B cell (primary cell): ENCODE measurements around the gene SNTG2. TPM values are rescaled to one million over a fixed set of nuclear protein-coding genes. Genes with fewer than 3 reads are reported as not detected.
"Not testable (repeated sequence)": the region's sequence is repeated elsewhere in the genome, so short reads cannot be mapped to it uniquely, and the experiment has no call there.

Experiments used
- ATAC-seq: fragments of 200-7000 bp; cut with Tn5 transposase; one replicate; pipeline ENCODE4 v1.10.0; 2021; ENCODE audit warnings: low read depth, mild to moderate bottlenecking, moderate number of reproducible peaks, moderate library complexity
- CTCF ChIA-PET: fragments of 350-600 bp; sonication (Branson Sonifier 250); formaldehyde crosslinking; loops from one replicate; lab custom pipeline; 2021; ENCODE audit warnings: antibody characterized with exemption, inconsistent platforms; lab: Charles Lee
- POLR2A ChIA-PET: fragments of 350-600 bp; sonication (Branson Sonifier 250); formaldehyde crosslinking; loops from one replicate; lab custom pipeline; 2021; ENCODE audit warnings: antibody characterized with exemption; lab: Charles Lee
- DNase-seq: peaks from one replicate; pipeline ENCODE4 v3.0.0; 2013
- H2AFZ ChIP-seq: 2 replicates; pipeline ENCODE4 v1.6.1; 2012; ENCODE audit warnings: mild to moderate bottlenecking, low read depth, low read length; ENCODE audit not compliant: insufficient read depth, poor library complexity, severe bottlenecking
- H3K27ac ChIP-seq, 2 donors: 1 replicate in 1 of 2; 2 replicates in 1 of 2; pipeline ENCODE4 v1.5.1; 2012 to 2013; ENCODE audit warnings: low read length in 2 of 2, mild to moderate bottlenecking in 2 of 2, moderate library complexity in 1 of 2
- H3K27me3 ChIP-seq, 4 experiments: fragments of 200-600 bp in 1 of 4; sonication (generic) in 1 of 4; replicated peaks in 1 of 4; 1 replicate in 2 of 4; 2 replicates in 2 of 4; pipeline versions ENCODE4 v1.6.1 to v1.7.0; 2013 to 2016; ENCODE audit warnings: low read length in 3 of 4, mild to moderate bottlenecking in 2 of 4, mixed read lengths in 1 of 4, moderate library complexity in 1 of 4; ENCODE audit not compliant: insufficient read depth in 4 of 4, control insufficient read depth in 3 of 4; ENCODE audit errors: control extremely low read depth in 1 of 4
- H3K36me3 ChIP-seq, 2 experiments: replicated peaks in 1 of 2; 1 replicate in 1 of 2; 2 replicates in 1 of 2; pipeline versions ENCODE4 v1.6.1 to v1.7.1; 2013; ENCODE audit warnings: low read length in 1 of 2; ENCODE audit not compliant: insufficient read depth in 2 of 2, control insufficient read depth in 1 of 2; ENCODE audit errors: control extremely low read depth in 1 of 2, extremely low read depth in 1 of 2
- H3K4me1 ChIP-seq, 2 donors: fragments of 200-600 bp in 1 of 2; sonication (generic) in 1 of 2; 1 replicate in 1 of 2; 2 replicates in 1 of 2; pipeline versions ENCODE4 v1.5.1 to v1.6.1; 2013 to 2017; ENCODE audit warnings: low read length in 2 of 2; ENCODE audit not compliant: control insufficient read depth in 2 of 2, insufficient read depth in 2 of 2
- H3K4me2 ChIP-seq: replicated peaks from 2 replicates; pipeline ENCODE3; 2012; ENCODE audit warnings: mild to moderate bottlenecking, low read depth, low read length; ENCODE audit not compliant: poor library complexity, severe bottlenecking
- H3K4me3 ChIP-seq, 5 experiments: fragments of 200-600 bp in 1 of 5; sonication (generic) in 1 of 5; 1 replicate in 3 of 5; 2 replicates in 2 of 5; pipeline versions ENCODE4 v1.5.1 to v1.7.0; 2011 to 2016; ENCODE audit warnings: low read length in 4 of 5, mild to moderate bottlenecking in 4 of 5, low read depth in 2 of 5, control low read depth in 1 of 5, moderate library complexity in 1 of 5; ENCODE audit not compliant: insufficient read depth in 1 of 5; ENCODE audit errors: control extremely low read depth in 1 of 5, extremely low read depth in 1 of 5
- H3K79me2 ChIP-seq: fragments of 200-600 bp; sonication (generic); one replicate; pipeline ENCODE4 v1.6.0; 2016; ENCODE audit warnings: low read length; ENCODE audit not compliant: control insufficient read depth, insufficient read depth
- H3K9ac ChIP-seq: fragments of 200-600 bp; sonication (generic); 2 replicates; pipeline ENCODE4 v1.6.1; 2017; ENCODE audit warnings: mild to moderate bottlenecking, low read length, moderate library complexity
- H3K9me3 ChIP-seq, 3 donors: one replicate each; pipeline versions ENCODE4 v1.6.1 to v1.7.1; 2013; ENCODE audit warnings: low read length in 2 of 3; ENCODE audit not compliant: control insufficient read depth in 2 of 3, insufficient read depth in 1 of 3; ENCODE audit errors: control extremely low read depth in 1 of 3
- H4K20me1 ChIP-seq: 2 replicates; pipeline ENCODE4 v1.6.0; 2012; ENCODE audit warnings: mild to moderate bottlenecking, low read length; ENCODE audit not compliant: insufficient read depth, control insufficient read depth, poor library complexity, severe bottlenecking
- H3K27ac Mint-ChIP-seq: one replicate; pipeline ENCODE4 v1.8.0; 2021; ENCODE audit warnings: mixed read lengths
- H3K27me3 Mint-ChIP-seq: one replicate; pipeline ENCODE4 v1.8.0; 2021; ENCODE audit warnings: mixed read lengths
- H3K4me1 Mint-ChIP-seq: one replicate; pipeline ENCODE4 v1.8.0; 2021; ENCODE audit warnings: mixed read lengths
- H3K4me3 Mint-ChIP-seq: one replicate; pipeline ENCODE4 v1.8.0; 2021; ENCODE audit warnings: mixed read lengths
- H3K9me3 Mint-ChIP-seq: one replicate; pipeline ENCODE4 v1.8.0; 2022; ENCODE audit warnings: mixed read lengths; ENCODE audit not compliant: insufficient read depth
- CTCF ChIP-seq: fragments of 200-600 bp; IDR thresholded peaks from one replicate; pipeline ENCODE4 v1.8.0; 2022; ENCODE audit warnings: antibody characterized with exemption, mild to moderate bottlenecking
- EZH2 ChIP-seq: IDR thresholded peaks from 2 replicates; pipeline ENCODE4 v1.6.1; 2012; ENCODE audit warnings: borderline replicate concordance, low read depth, mild to moderate bottlenecking, moderate library complexity, low read length; ENCODE audit not compliant: insufficient read depth, poor library complexity, severe bottlenecking
- WGBS: methylation state at CpG from one replicate; pipeline ENCODE4 v1.1.5; 2013; ENCODE audit warnings: missing lambda C conversion rate; ENCODE audit not compliant: insufficient coverage; 5-methylcytosine and 5-hydroxymethylcytosine counted together
- intact Hi-C: fragments of 100-400 bp; cut with micrococcal nuclease; formaldehyde crosslinking; loops from one replicate; pipeline ENCODE4 v1.10.0; 2022
- polyA plus RNA-seq: library from polyadenylated mRNA; depleted of rRNA; stranded (reverse); fragments of >200 nt; gene quantifications from 2 replicates; pipeline ENCODE4 v1.2.3, GENCODE V29; 2012
- total RNA-seq, 2 donors: library from RNA; stranded (reverse); fragments of 120-200 nt in 1 of 2; gene quantifications; 1 replicate in 1 of 2; 2 replicates in 1 of 2; pipeline versions ENCODE4 v1.2.3 to v1.2.4, GENCODE V29; 2013 to 2022

The SNTG2 gene
- total and polyA plus RNA-seq, 2 donors (not counting 1 experiment from before 2014, with no cell fraction given): 2.1 to 2.4 TPM

GRCh38 chr2:1226766-1227165 lies 276.1 kb downstream of the SNTG2 start:
- no peak for ATAC-seq
- CTCF ChIA-PET: no interaction called here
- no peaks in the 10 kb centered on the region for H3K36me3 ChIP-seq
- intact Hi-C loops: no loop called here
- no peak overlapping the region for H3K27ac Mint-ChIP-seq
- no peak overlapping the region for H3K4me3 Mint-ChIP-seq
- WGBS: no CpG with 5 or more reads among the region's 3 CpGs
- POLR2A ChIA-PET: no interaction called here
- peaks cover 2% of the 10 kb centered on the region for H3K4me1 Mint-ChIP-seq
- H3K4me3 ChIP-seq: no peak overlapping the region
- no peaks in the 10 kb centered on the region for H3K9me3 Mint-ChIP-seq
- no peaks in the 10 kb centered on the region for H3K79me2 ChIP-seq
- no peak overlapping the region for H3K9ac ChIP-seq
- H4K20me1 ChIP-seq: no peaks in the 10 kb centered on the region
- no peaks in the 10 kb centered on the region for H3K27me3 ChIP-seq
- H3K9me3 ChIP-seq: peaks cover 0 to 3% (median 0%) of the 10 kb centered on the region in 3 donors
- no peak overlapping the region for H3K4me2 ChIP-seq
- no peak overlapping the region for H3K27ac ChIP-seq
- H3K27me3 Mint-ChIP-seq: no peaks in the 10 kb centered on the region
- no peak overlapping the region for H2AFZ ChIP-seq
- DNase-seq: no peak
- no peaks in the 10 kb centered on the region for H3K4me1 ChIP-seq
- TF ChIP-seq EZH2: no peak
- no peak for TF ChIP-seq CTCF

GRCh38 chr2:1227274-1227900 lies 276.7 kb downstream of the SNTG2 start:
- Histone ChIP-seq H3K4me2 (no peak overlapping the region), H3K9me3 (peaks cover 0 to 3% (median 0%) of the 10 kb centered on the region in 3 donors), H3K79me2 (no peaks in the 10 kb centered on the region), H3K4me3 (no peak overlapping the region), H3K36me3 (no peaks in the 10 kb centered on the region), H3K27ac (no peak overlapping the region), H2AFZ (no peak overlapping the region), H4K20me1 (no peaks in the 10 kb centered on the region), H3K9ac (no peak overlapping the region), H3K4me1 (no peaks in the 10 kb centered on the region), H3K27me3 (no peaks in the 10 kb centered on the region)
- H3K27me3 Mint-ChIP-seq: no peaks in the 10 kb centered on the region
- WGBS: 93% methylated on average over 11 of the region's 19 CpGs
- no peaks in the 10 kb centered on the region for H3K9me3 Mint-ChIP-seq
- intact Hi-C loops: no loop called here
- TF ChIP-seq CTCF (no peak), EZH2 (no peak)
- no peak for DNase-seq
- H3K27ac Mint-ChIP-seq: no peak overlapping the region
- peaks cover 2% of the 10 kb centered on the region for H3K4me1 Mint-ChIP-seq
- H3K4me3 Mint-ChIP-seq: no peak overlapping the region
- POLR2A ChIA-PET: no interaction called here
- no peak for ATAC-seq
- CTCF ChIA-PET: no interaction called here

GRCh38 chr2:1229596-1229995 lies 278.9 kb downstream of the SNTG2 start:
- POLR2A ChIA-PET, CTCF ChIA-PET: not testable (repeated sequence)
- WGBS: 92% methylated on average over 15 of the region's 30 CpGs

More at GRCh38 chr2:1229596-1229995, 278.9 kb downstream of the SNTG2 start:
- H3K27ac ChIP-seq, H4K20me1 ChIP-seq, H3K4me1 Mint-ChIP-seq, intact Hi-C loops, H2AFZ ChIP-seq, DNase-seq, H3K4me1 ChIP-seq, H3K9me3 Mint-ChIP-seq, H3K9ac ChIP-seq, H3K4me2 ChIP-seq, H3K27ac Mint-ChIP-seq, H3K27me3 Mint-ChIP-seq, H3K4me3 Mint-ChIP-seq, H3K27me3 ChIP-seq, H3K36me3 ChIP-seq, ATAC-seq, H3K4me3 ChIP-seq, H3K79me2 ChIP-seq, H3K9me3 ChIP-seq: not testable (repeated sequence)
